Heart right ventricle (tissue), 16 donors: Measurements from ENCODE around the gene HCLS1. TPM values are rescaled to one million over a fixed set of nuclear protein-coding genes. Genes with fewer than 3 reads are reported as not detected.

ENCODE experiments used
- ATAC-seq, 8 donors: fragments of 200-7000 bp; cut with Tn5 transposase; one replicate each; pipeline ENCODE4 v1.9.1; 2020; ENCODE audit warnings: mild to moderate bottlenecking in 8 of 8, moderate library complexity in 8 of 8, moderate number of reproducible peaks in 1 of 8
- DNase-seq, 2 donors: peaks; one replicate each; pipeline ENCODE4 v3.0.0-alpha.2; 2020
- H3K27ac ChIP-seq, 10 donors: fragments of 200-600 bp; sonication (generic) in 2 of 10; one replicate each; pipeline versions ENCODE4 v1.5.0 to v1.8.0; 2020 to 2022; ENCODE audit warnings: mild to moderate bottlenecking in 3 of 10
- H3K27me3 ChIP-seq, 7 donors: fragments of 200-600 bp; one replicate each; pipeline ENCODE4 v1.8.0; 2021 to 2022; ENCODE audit warnings: mild to moderate bottlenecking in 2 of 7
- H3K36me3 ChIP-seq, 9 donors: fragments of 200-600 bp; sonication (generic) in 1 of 9; one replicate each; pipeline versions ENCODE4 v1.5.0 to v1.8.0; 2020 to 2022; ENCODE audit warnings: mild to moderate bottlenecking in 2 of 9
- H3K4me1 ChIP-seq, 9 donors: fragments of 200-600 bp; sonication (generic) in 1 of 9; one replicate each; pipeline versions ENCODE4 v1.5.0 to v1.8.0; 2020 to 2022; ENCODE audit warnings: mild to moderate bottlenecking in 4 of 9
- H3K4me3 ChIP-seq, 10 donors: fragments of 200-600 bp; sonication (generic) in 2 of 10; one replicate each; pipeline versions ENCODE4 v1.5.0 to v1.8.0; 2020 to 2022; ENCODE audit warnings: mild to moderate bottlenecking in 7 of 10, moderate library complexity in 2 of 10
- H3K9me3 ChIP-seq, 11 donors: fragments of 200-600 bp in 10 of 11; sonication (generic) in 2 of 11; one replicate each; pipeline versions ENCODE4 v1.5.0 to v1.8.0; 2013 to 2022; ENCODE audit warnings: mild to moderate bottlenecking in 2 of 11, control low read depth in 1 of 11, moderate library complexity in 1 of 11
- CTCF ChIP-seq, 9 donors: fragments of 200-600 bp; sonication (generic) in 2 of 9; IDR thresholded peaks; one replicate each; pipeline versions ENCODE4 v1.5.0 to v1.8.0; 2021 to 2022; ENCODE audit warnings: antibody characterized with exemption in 9 of 9, mild to moderate bottlenecking in 5 of 9, moderate library complexity in 1 of 9
- WGBS, 2 donors: extraction: QIAGEN DNeasy Blood & Tissue Kit; methylation state at CpG; one replicate each; pipeline ENCODE4 v1.1.7; 2013; ENCODE audit warnings: inconsistent platforms in 1 of 2; 5-methylcytosine and 5-hydroxymethylcytosine counted together
- intact Hi-C, 10 donors: fragments of 100-400 bp; cut with DNase I; formaldehyde crosslinking; loops; one replicate each; pipeline versions ENCODE4 v1.11.1 to v1.14.2; 2022
- polyA plus RNA-seq, 2 donors: library from polyadenylated mRNA; stranded (reverse); fragments of 200-250 nt; gene quantifications; one replicate each; pipeline ENCODE4 v1.2.3, GENCODE V29; 2013
- total RNA-seq, 10 donors: library from RNA; stranded (reverse); fragmentation: NEBNext Ultra II Directional in 3 of 10; extraction: Animal tissue kit (Norgen Biotek cat#: 25700) in 3 of 10; gene quantifications; one replicate each; pipeline versions ENCODE4 v1.2.1 to v1.2.4, GENCODE V29; 2021 to 2023
- donor health status: Arrhythmogenic right ventricular cardiomyopathy.
- donor health status: ischemic (EF 13 %, LVEDD 7.1; RV severe dilation, severe dysfunction).
- donor health status: healthy with polysubstance abuse.
- donor health status: DM: no; HTN: yes; CAD: no.
- donor health status: DM: no; HTN: no; CAD: no.
- donor health status: ischemic (EF 25% LVEDD 6.9; RV normal size, moderate dysfunction).
- donor health status: ischemic (EF 25% LVEDD 5.7; RV mildly dilated, moderate dysfunction).
- donor health status: healthy.
- donor health status: DM: yes; HTN: yes; CAD: no.
- donor health status: Ischemic cardiomyopathy.
- donor health status: ischemic (EF 35%, LVEDD 5.7; RV mildly dilated, moderate dysfunction).
- donor health status: nonischemic (EF 11% LVEDD 7.7; RV severe dilation, severe dysfunction).
- donor health status: DM: yes; HTN: yes; CAD: no.
- donor health status: PGD.
- donor health status: ischemic (EF 29% LVEDD 5.4; RV normal size, mild dysfunction).
- donor health status: nonischemic (EF 23%, LVEDD 6.1; RV moderate dilation, normal function).

The HCLS1 gene
- total and polyA plus RNA-seq, 12 donors, result 5.0 to 40.7 (median 10.4) TPM

GRCh38 chr3:121659586-121659985 is 1.1 kb downstream of the HCLS1 start:
- H3K27me3 ChIP-seq, result no peaks in the 10 kb centered on the region
- no peaks in the 10 kb centered on the region for H3K9me3 ChIP-seq
- peak overlapping the region in 6 of 10 donors; percentile 32 to 56 (median 44) for H3K4me3 ChIP-seq
- peak in 1 of 8 donors; percentile 20 for ATAC-seq
- intact Hi-C loops, result loop anchor here in 2 of 10 donors (10.0 kb wide), 2 partner anchors 45 to 115 kb away; partner anchors contain the start of gene POLQ (in 1 of the 2)
- peaks cover 0 to 49% (median 18%) of the 10 kb centered on the region in 9 donors for H3K4me1 ChIP-seq
- TF ChIP-seq CTCF (IDR thresholded peaks at IDR 0.05), result no peak
- DNase-seq, result no peak
- H3K36me3 ChIP-seq, result peaks cover 0 to 65% (median 10%) of the 10 kb centered on the region in 9 donors
- peak overlapping the region in 7 of 10 donors; percentile 58 to 93 (median 69) for H3K27ac ChIP-seq
- 93 to 97% methylated on average over 3 of the region's 3 CpGs for WGBS, 2 donors

DNA sequence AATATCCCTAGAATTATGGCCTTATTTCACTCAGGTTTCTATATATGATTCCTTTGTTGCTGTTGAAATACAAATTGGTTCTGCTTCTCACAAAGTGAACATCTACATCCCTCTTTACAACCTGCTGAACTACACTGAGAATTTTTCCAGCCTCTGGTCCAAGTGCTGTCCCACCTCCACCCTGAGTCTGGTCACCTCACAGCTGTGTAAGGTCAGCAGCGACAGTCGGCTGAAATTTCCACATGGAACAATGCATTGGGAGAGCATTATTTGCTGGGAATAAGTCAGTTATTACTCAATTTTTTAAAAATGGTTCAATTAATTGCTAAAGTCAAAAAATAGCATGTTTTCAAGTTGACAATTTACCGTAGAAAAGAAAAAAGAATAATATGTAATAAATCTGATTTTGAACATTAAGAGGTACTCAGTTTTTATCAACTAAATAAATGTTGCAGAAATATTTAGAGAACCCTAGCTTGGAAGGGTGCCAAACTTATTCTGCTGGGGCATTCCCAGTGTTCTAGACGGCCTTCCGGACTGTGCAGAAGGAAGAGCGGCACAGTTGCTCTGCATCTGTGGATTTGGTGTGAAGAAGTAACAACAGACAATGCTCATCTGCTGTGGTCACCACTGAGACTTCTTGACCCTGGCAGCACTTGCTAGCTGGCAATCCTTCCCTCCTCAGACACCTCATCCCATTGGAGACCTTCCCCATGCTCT is 1.8 kb downstream of the HCLS1 start:
- intact Hi-C loops, result loop anchor here in 2 of 10 donors (10.0 kb wide), 2 partner anchors 46 to 114 kb away; partner anchors contain the start of gene POLQ (in 1 of the 2)
- H3K4me1 ChIP-seq, result peaks cover 0 to 56% (median 18%) of the 10 kb centered on the region in 9 donors
- no peaks in the 10 kb centered on the region for H3K27me3 ChIP-seq
- peak overlapping the region in 2 of 10 donors; percentile 59 to 93 for H3K27ac ChIP-seq
- H3K4me3 ChIP-seq, result peak overlapping the region in 1 of 10 donors; percentile 56
- WGBS, 2 donors, result 70 to 72% methylated on average over 6 of the region's 6 CpGs
- no peaks in the 10 kb centered on the region for H3K9me3 ChIP-seq
- DNase-seq (no peak), ATAC-seq (no peak)
- H3K36me3 ChIP-seq, result peaks cover 0 to 65% (median 7%) of the 10 kb centered on the region in 9 donors
- no peak for TF ChIP-seq CTCF (IDR thresholded peaks at IDR 0.05)

- Histone ChIP-seq H3K27ac (peak overlapping the region in 1 of 10 donors; percentile 63), H3K4me3 (no peak overlapping the region), H3K27me3 (no peaks in the 10 kb centered on the region), H3K36me3 (peaks cover 0 to 94% (median 0%) of the 10 kb centered on the region in 9 donors), H3K9me3 (peaks cover 0 to 17% (median 4%) of the 10 kb centered on the region in 11 donors), H3K4me1 (peaks cover 0 to 54% (median 10%) of the 10 kb centered on the region in 9 donors)
- ATAC-seq (no peak), DNase-seq (no peak)
- intact Hi-C loops, result loop anchor here in 2 of 10 donors (10.0 kb wide), 2 partner anchors 50 to 110 kb away; partner anchors contain the start of gene POLQ (in 1 of the 2)
- TF ChIP-seq CTCF (IDR thresholded peaks at IDR 0.05), result no peak
- 81 to 88% methylated on average over 6 of the region's 6 CpGs for WGBS, 2 donors
These were observed 6.0 kb downstream of the HCLS1 start for GRCh38 chr3:121654493-121655385.

DNA sequence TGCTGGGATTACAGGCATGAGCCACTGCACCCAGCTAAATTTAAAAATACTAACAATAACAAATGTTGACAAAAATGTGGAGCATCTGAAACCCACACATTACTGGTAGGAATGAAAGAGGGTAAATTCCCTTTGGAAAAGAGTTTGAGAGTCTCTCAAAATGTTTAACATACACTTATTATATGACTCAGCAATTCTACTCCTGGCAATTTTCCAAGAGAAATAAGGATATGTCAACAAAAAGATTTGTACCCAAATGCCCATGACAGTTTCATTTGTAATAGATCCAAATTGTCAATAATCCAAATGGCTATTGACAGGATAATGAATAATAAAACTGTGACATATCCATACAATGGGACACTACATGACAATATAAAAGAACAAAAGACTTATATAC is 9.0 kb downstream of the HCLS1 start:
- H3K36me3 ChIP-seq, result peaks cover 0 to 83% (median 0%) of the 10 kb centered on the region in 9 donors
- no peak for TF ChIP-seq CTCF (IDR thresholded peaks at IDR 0.05)
- no peak for ATAC-seq

More for the DNA sequence above, 9.0 kb downstream of the HCLS1 start:
- DNase-seq, result no peak
- Histone ChIP-seq H3K4me3 (no peak overlapping the region), H3K9me3 (peaks cover 0 to 24% (median 4%) of the 10 kb centered on the region in 11 donors), H3K4me1 (peaks cover 0 to 46% (median 13%) of the 10 kb centered on the region in 9 donors), H3K27me3 (no peaks in the 10 kb centered on the region), H3K27ac (no peak overlapping the region)
- intact Hi-C loops, result loop anchor here in 2 of 10 donors (10.0 kb wide), 2 partner anchors 53 to 107 kb away; partner anchors contain the start of gene POLQ (in 1 of the 2)
